ENCODE data around the gene ALK.

Gene ALK

GRCh38 chr2:29789911-29790485, 131.4 kb downstream of the ALK start:
- DNase-seq = peak; percentile 88
- H3K4me3 ChIP-seq (ENCODE audit: low read depth, low read length) = peak overlapping the region; percentile 30
- no peaks in the 10 kb centered on the region for H3K27me3 ChIP-seq (ENCODE audit: insufficient read depth, low read depth, severe bottlenecking)
- no peak for TF ChIP-seq CTCF (IDR thresholded peaks at IDR 0.05; ENCODE audit: low read depth, low read length)
- H3K27ac ChIP-seq = peak overlapping the region; percentile 46
- no peaks in the 10 kb centered on the region for H3K9me3 ChIP-seq (ENCODE audit: severe bottlenecking)
- H3K36me3 ChIP-seq = no peaks in the 10 kb centered on the region

DNA sequence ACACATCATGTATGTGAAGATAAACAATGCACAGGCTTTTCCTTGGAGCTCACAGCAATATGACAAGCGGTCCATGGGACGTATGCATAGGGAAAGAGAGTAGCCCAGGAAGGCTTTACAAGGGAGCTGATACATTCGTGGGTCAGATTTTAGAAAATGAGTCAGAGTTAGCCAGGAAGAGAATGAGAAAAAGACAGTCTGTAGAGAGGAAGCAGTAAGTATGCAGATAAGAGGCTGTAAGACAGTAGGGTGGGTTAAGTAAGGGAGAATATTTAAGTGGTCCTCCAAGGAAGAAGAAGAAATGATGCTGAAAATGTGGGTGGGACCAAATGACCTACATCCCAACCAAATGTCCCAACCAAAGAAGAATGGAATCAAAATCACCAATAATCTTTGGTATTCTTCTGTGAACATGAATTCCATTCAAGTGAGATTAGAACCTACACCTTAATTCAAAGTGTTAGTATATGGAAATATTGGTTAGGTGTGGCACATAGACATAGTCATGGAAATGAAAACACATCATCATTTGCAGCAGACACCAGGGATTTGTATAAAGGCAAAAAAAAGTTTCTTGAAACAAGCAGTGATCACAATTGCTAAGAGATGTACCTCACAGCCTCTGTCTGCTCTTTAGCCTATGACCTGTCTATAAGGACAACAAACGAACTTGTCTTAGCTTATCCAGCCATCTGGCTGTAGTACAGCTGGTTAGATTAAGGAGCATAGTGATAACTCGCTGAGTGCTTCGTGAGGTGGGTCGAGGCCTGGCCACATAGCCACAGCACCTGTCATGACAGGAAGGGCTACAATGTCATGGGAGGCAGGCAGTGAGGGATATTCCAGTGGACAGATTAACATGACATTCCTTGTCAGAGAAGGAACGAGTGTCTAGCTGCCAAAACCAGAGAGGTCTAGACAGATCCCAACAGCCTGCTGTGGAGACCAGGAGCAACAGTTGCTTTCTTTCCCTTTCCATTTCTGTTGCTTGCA, 133.6 kb downstream of the ALK start:
- H3K4me3 ChIP-seq (ENCODE audit: low read depth, low read length) = peak overlapping the region; percentile 5; the same call in 1 of the 2 replicates
- peak; percentile 91 for DNase-seq
- TF ChIP-seq CTCF (IDR thresholded peaks at IDR 0.05; ENCODE audit: low read depth, low read length) = no peak
- H3K36me3 ChIP-seq = no peaks in the 10 kb centered on the region
- no peaks in the 10 kb centered on the region for H3K9me3 ChIP-seq (ENCODE audit: severe bottlenecking)
- H3K27ac ChIP-seq = peak overlapping the region; percentile 43
- no peaks in the 10 kb centered on the region for H3K27me3 ChIP-seq (ENCODE audit: insufficient read depth, low read depth, severe bottlenecking)

GRCh38 chr2:29786361-29786760, 135.0 kb downstream of the ALK start:
- Histone ChIP-seq H3K4me3 (ENCODE audit: low read depth, low read length) (no peak overlapping the region), H3K36me3 (no peaks in the 10 kb centered on the region), H3K27ac (no peak overlapping the region), H3K9me3 (ENCODE audit: severe bottlenecking) (no peaks in the 10 kb centered on the region), H3K27me3 (ENCODE audit: insufficient read depth, low read depth, severe bottlenecking) (no peaks in the 10 kb centered on the region)
- no peak for DNase-seq
- no peak for TF ChIP-seq CTCF (IDR thresholded peaks at IDR 0.05; ENCODE audit: low read depth, low read length)

GRCh38 chr2:29783666-29784065, 137.7 kb downstream of the ALK start:
- no peaks in the 10 kb centered on the region for H3K36me3 ChIP-seq
- peak; percentile 64 for DNase-seq
- H3K27ac ChIP-seq = no peak overlapping the region
- H3K27me3 ChIP-seq (ENCODE audit: insufficient read depth, low read depth, severe bottlenecking) = no peaks in the 10 kb centered on the region
- no peaks in the 10 kb centered on the region for H3K9me3 ChIP-seq (ENCODE audit: severe bottlenecking)
- peak; percentile 68 for TF ChIP-seq CTCF (IDR thresholded peaks at IDR 0.05; ENCODE audit: low read depth, low read length)
- H3K4me3 ChIP-seq (ENCODE audit: low read depth, low read length) = no peak overlapping the region

- Histone ChIP-seq H3K9me3 (ENCODE audit: severe bottlenecking) (no peaks in the 10 kb centered on the region), H3K36me3 (no peaks in the 10 kb centered on the region), H3K27ac (no peak overlapping the region), H3K27me3 (ENCODE audit: insufficient read depth, low read depth, severe bottlenecking) (no peaks in the 10 kb centered on the region), H3K4me3 (ENCODE audit: low read depth, low read length) (no peak overlapping the region)
- no peak for DNase-seq
- TF ChIP-seq CTCF (IDR thresholded peaks at IDR 0.05; ENCODE audit: low read depth, low read length) = no peak
Observed at GRCh38 chr2:29782549-29783458, 138.6 kb downstream of the ALK start.

Measured in WERI-Rb-1 (cell line).